HG03175 (cell line): Measurements from ENCODE around the gene FBXL16.
A peak's percentile ranks its signal among the peaks of the same experiment; 100 is the strongest.
"Not testable (repeated sequence)": the region's sequence is repeated elsewhere in the genome, so short reads cannot be mapped to it uniquely, and the experiment has no call there.

Experiments
- ATAC-seq: cut with Tn5 transposase; IDR thresholded peaks from one replicate; pipeline ENCODE4 v1.9.1; 2021; ENCODE audit warnings: mild to moderate bottlenecking, moderate library complexity; ENCODE audit not compliant: unreplicated experiment

FBXL16 gene

GRCh38 chr16:723695-724094 lies 18.1 kb upstream of the FBXL16 start:
- no peak for ATAC-seq

GRCh38 chr16:722835-723633 lies 17.4 kb upstream of the FBXL16 start:
- no peak for ATAC-seq

- no peak for ATAC-seq
Observed at GRCh38 chr16:721765-722540, 16.4 kb upstream of the FBXL16 start.

- peak; percentile 66 for ATAC-seq
Observed at GRCh38 chr16:720990-721764, 15.6 kb upstream of the FBXL16 start, which contains the start of gene ANTKMT. TSS of gene ANTKMT (plus strand) at chr16:721146. CDS start at chr16:721275, 129 bp downstream.

- ATAC-seq = peak; percentile 26
Observed at GRCh38 chr16:720447-720989, 14.9 kb upstream of the FBXL16 start.

GRCh38 chr16:719815-720446 lies 14.3 kb upstream of the FBXL16 start:
- no peak for ATAC-seq

- ATAC-seq = no peak
Observed at GRCh38 chr16:718922-719321, 13.3 kb upstream of the FBXL16 start.

GRCh38 chr16:718389-718788 lies 12.8 kb upstream of the FBXL16 start:
- no peak for ATAC-seq

GRCh38 chr16:717450-718245 lies 12.0 kb upstream of the FBXL16 start:
- ATAC-seq = no peak

- ATAC-seq = no peak
Observed at GRCh38 chr16:716768-717325, 11.2 kb upstream of the FBXL16 start.

GRCh38 chr16:716200-716568 lies 10.6 kb upstream of the FBXL16 start:
- no peak for ATAC-seq

- peak; percentile 9 for ATAC-seq
Observed at GRCh38 chr16:715477-716199, 10.0 kb upstream of the FBXL16 start.

- ATAC-seq = peak; percentile 75
Observed at GRCh38 chr16:714558-715476, 9.2 kb upstream of the FBXL16 start, which contains the start of gene METRN. TSS of gene METRN (plus strand) at chr16:715118. CDS start at chr16:715290, 172 bp downstream.

- no peak for ATAC-seq
Observed at GRCh38 chr16:714079-714478, 8.5 kb upstream of the FBXL16 start.

- ATAC-seq = not testable (repeated sequence)
Observed at GRCh38 chr16:712740-713250, 7.2 kb upstream of the FBXL16 start.

GRCh38 chr16:711548-712320 lies 6.1 kb upstream of the FBXL16 start:
- ATAC-seq = no peak

GRCh38 chr16:711084-711483 lies 5.5 kb upstream of the FBXL16 start:
- no peak for ATAC-seq
